HCT116 (cell line): ENCODE measurements around the gene FADD. TPM values are rescaled to one million over a fixed set of nuclear protein-coding genes. Genes with fewer than 3 reads are reported as not detected.

Source experiments
- ATAC-seq: fragments of 200-7000 bp; cut with Tn5 transposase; 2 replicates; pipeline ENCODE4 v1.9.1; 2020; ENCODE audit warnings: mild to moderate bottlenecking, moderate library complexity
- BruUV-seq: library from RNA; stranded (reverse); fragments of 400-500 nt; replicated peaks from 2 replicates; lab custom pipeline; 2021; lab: Mats Ljungman, UMichigan
- CTCF ChIA-PET: fragments of 300-600 bp; sonication (Branson Sonifier 250); formaldehyde crosslinking; loops from one replicate; lab custom pipeline; 2021; ENCODE audit warnings: antibody characterized with exemption; lab: Charles Lee
- POLR2A ChIA-PET: fragments of 300-600, 350-600 bp; sonication (Branson Sonifier 250); formaldehyde crosslinking; loops from one replicate; lab custom pipeline; 2021; ENCODE audit warnings: antibody characterized with exemption; lab: Charles Lee
- RAD21 ChIA-PET, 2 experiments: fragments of 300-600 bp; sonication (Branson Sonifier 250); formaldehyde crosslinking; loops; one replicate each; lab custom pipeline; 2023; ENCODE audit warnings: low total read pairs in 2 of 2; ENCODE audit not compliant: uncharacterized antibody in 2 of 2, unreplicated experiment in 2 of 2, low non-redundant PET in 1 of 2; lab: Charles Lee
- DNase-seq: peaks from one replicate; pipeline ENCODE4 v3.0.0-alpha.2; 2010; ENCODE audit warnings: low read depth, low spot score
- H2AFZ ChIP-seq: fragments of 200-600 bp; shearing (Covaris generic), sonication (generic); 2 replicates; pipeline ENCODE4 v1.6.1; 2017; ENCODE audit warnings: low read depth, mixed run types, mixed read lengths, antibody characterized with exemption, low read length; ENCODE audit not compliant: poor library complexity, severe bottlenecking
- H3K27ac ChIP-seq: 2 replicates; pipeline ENCODE4 v1.5.1; 2012; ENCODE audit warnings: low read depth, low read length
- H3K27me3 ChIP-seq: fragments of 200-600 bp; sonication (generic); 2 replicates; pipeline ENCODE4 v1.6.1; 2016; ENCODE audit warnings: mixed run types, low read length, mixed read lengths; ENCODE audit not compliant: insufficient read depth
- H3K36me3 ChIP-seq, 2 experiments: fragments of 200-500 bp in 1 of 2; fragments of 200-600 bp in 1 of 2; sonication (Bioruptor generic) in 1 of 2; sonication (generic) in 1 of 2; 2 replicates each; pipeline versions ENCODE4 v1.5.1 to v1.6.1; 2014 to 2016; ENCODE audit warnings: low read length in 2 of 2, inconsistent platforms in 1 of 2, mixed read lengths in 1 of 2, mixed run types in 1 of 2; ENCODE audit not compliant: insufficient read depth in 2 of 2, control insufficient read depth in 1 of 2
- H3K4me1 ChIP-seq, 2 experiments: fragments of 200-600 bp in 1 of 2; sonication (generic) in 1 of 2; 2 replicates each; pipeline versions ENCODE4 v1.5.1 to v1.6.1; 2012 to 2017; ENCODE audit warnings: low read length in 2 of 2, inconsistent platforms in 1 of 2, mild to moderate bottlenecking in 1 of 2, mixed read lengths in 1 of 2, mixed run types in 1 of 2, moderate library complexity in 1 of 2; ENCODE audit not compliant: insufficient read depth in 2 of 2, control insufficient read depth in 1 of 2
- H3K4me2 ChIP-seq: fragments of 200-600 bp; sonication (generic); 2 replicates; pipeline ENCODE4 v1.6.1; 2017; ENCODE audit warnings: mixed run types, low read length, mixed read lengths
- H3K4me3 ChIP-seq, 2 experiments: fragments of 200-600 bp in 1 of 2; sonication (generic) in 1 of 2; replicated peaks in 1 of 2; 2 replicates each; pipeline ENCODE4 v1.5.1; 2011 to 2016; ENCODE audit warnings: low read length in 2 of 2, control low read depth in 1 of 2, low read depth in 1 of 2, mild to moderate bottlenecking in 1 of 2, mixed read lengths in 1 of 2, mixed run types in 1 of 2
- H3K79me2 ChIP-seq: fragments of 200-600 bp; sonication (generic); 2 replicates; pipeline ENCODE4 v1.6.1; 2017; ENCODE audit warnings: mild to moderate bottlenecking, mixed run types, low read length, moderate library complexity, mixed read lengths; ENCODE audit not compliant: insufficient read depth
- H3K9ac ChIP-seq: fragments of 200-600 bp; sonication (generic); 2 replicates; pipeline ENCODE4 v1.6.1; 2016; ENCODE audit warnings: low read length, mixed read lengths
- H3K9me2 ChIP-seq: fragments of 200-600 bp; sonication (generic), shearing (Covaris generic); 2 replicates; pipeline ENCODE4 v1.6.1; 2017; ENCODE audit warnings: mixed run types, mild to moderate bottlenecking, moderate library complexity; ENCODE audit not compliant: insufficient read depth
- H3K9me3 ChIP-seq, 2 experiments: fragments of 200-500 bp in 1 of 2; fragments of 200-600 bp in 1 of 2; sonication (Bioruptor generic) in 1 of 2; sonication (generic) in 1 of 2; 2 replicates each; pipeline ENCODE4 v1.6.1; 2014 to 2017; ENCODE audit warnings: low read length in 2 of 2, mixed read lengths in 2 of 2, inconsistent platforms in 1 of 2, low read depth in 1 of 2, mild to moderate bottlenecking in 1 of 2, mixed run types in 1 of 2, moderate library complexity in 1 of 2; ENCODE audit not compliant: control insufficient read depth in 1 of 2, insufficient read depth in 1 of 2
- H4K20me1 ChIP-seq: fragments of 200-600 bp; sonication (generic), shearing (Covaris generic); 2 replicates; pipeline ENCODE4 v1.6.1; 2017; ENCODE audit warnings: mixed run types, mild to moderate bottlenecking, moderate library complexity; ENCODE audit not compliant: insufficient read depth
- CEBPB ChIP-seq: IDR thresholded peaks from 2 replicates; pipeline ENCODE4 v1.6.1; 2012; ENCODE audit warnings: low read depth
- ELF1 ChIP-seq: IDR thresholded peaks from 2 replicates; pipeline ENCODE4 v1.6.1; 2012; ENCODE audit warnings: low read depth, borderline replicate concordance
- FOSL1 ChIP-seq: IDR thresholded peaks from 2 replicates; pipeline ENCODE4 v1.6.1; 2012; ENCODE audit warnings: low read depth
- JUND ChIP-seq: IDR thresholded peaks from 2 replicates; pipeline ENCODE4 v1.6.1; 2012
- MAX ChIP-seq: IDR thresholded peaks from 2 replicates; pipeline ENCODE4 v1.6.1; 2012
- POLR2A ChIP-seq: IDR thresholded peaks from 2 replicates; pipeline ENCODE4 v1.7.0; 2011; ENCODE audit warnings: borderline replicate concordance; ENCODE audit not compliant: insufficient read depth, insufficient read length; ENCODE audit errors: extremely low read depth
- RAD21 ChIP-seq: IDR thresholded peaks from 2 replicates; pipeline ENCODE4 v1.6.1; 2012; ENCODE audit warnings: low read depth, mild to moderate bottlenecking
- SP1 ChIP-seq: IDR thresholded peaks from 2 replicates; pipeline ENCODE4 v1.6.1; 2012; ENCODE audit warnings: low read depth
- TCF7L2 ChIP-seq: IDR thresholded peaks from 2 replicates; pipeline ENCODE4 v1.7.0; 2011; ENCODE audit warnings: borderline replicate concordance, inconsistent platforms; ENCODE audit not compliant: insufficient read depth, insufficient read length; ENCODE audit errors: extremely low read depth
- ZFX ChIP-seq: fragments of 450-650 bp; IDR thresholded peaks from 2 replicates; pipeline ENCODE4 v1.6.1; 2017
- ZNF274 ChIP-seq: fragments of 200-500 bp; sonication (Bioruptor generic); IDR thresholded peaks from 2 replicates; pipeline ENCODE4 v1.6.1; 2014; ENCODE audit warnings: mild to moderate bottlenecking, low read depth, low read length, inconsistent platforms
- intact Hi-C: fragments of 100-400 bp; cut with micrococcal nuclease; formaldehyde crosslinking; loops from 2 replicates; pipeline ENCODE4 v1.10.0; 2022
- total RNA-seq: library from RNA; stranded (reverse); gene quantifications from one replicate; pipeline ENCODE4 v1.2.1, GENCODE V29; 2021; ENCODE audit not compliant: unreplicated experiment

Gene FADD
- total RNA-seq, 1 experiment from 2014 or later = 26.7 TPM

- ChIA-PET CTCF (no interaction called here), POLR2A (no interaction called here), RAD21 (interaction anchor here in 1 of 2 experiments (0.6 kb wide), 1 partner anchor 542 kb away, joined by 6 read pairs; no protein-coding TSS in a partner anchor)
- H3K9me2 ChIP-seq = no peaks in the 10 kb centered on the region
- ATAC-seq = no peak
- no peak overlapping the region for H3K4me2 ChIP-seq
- DNase-seq = no peak
- intact Hi-C loops = no loop called here
- H3K79me2 ChIP-seq = no peaks in the 10 kb centered on the region
- H3K4me1 ChIP-seq = peaks cover 0 to 4% of the 10 kb centered on the region in 2 experiments; a peak in 2 of 4 replicates
- H3K9ac ChIP-seq = no peak overlapping the region
- H3K4me3 ChIP-seq = no peak overlapping the region
- H4K20me1 ChIP-seq = no peaks in the 10 kb centered on the region
- H3K9me3 ChIP-seq = no peaks in the 10 kb centered on the region
- no peaks in the 10 kb centered on the region for H3K27me3 ChIP-seq
- BruUV-seq = no TSS peak
- H3K36me3 ChIP-seq = no peaks in the 10 kb centered on the region; a peak in 1 of 4 replicates
- no peak overlapping the region for H3K27ac ChIP-seq
- TF ChIP-seq FOSL1 (no peak), JUND (no peak), ZFX (no peak), POLR2A (no peak), SP1 (no peak), MAX (no peak), TCF7L2 (no peak), ELF1 (no peak), RAD21 (no peak), CEBPB (no peak)
- TF ChIP-seq, all 23 proteins: peak for 0
- no peak overlapping the region for H2AFZ ChIP-seq
Measured at GRCh38 chr11:70186420-70186819, 16.7 kb upstream of the FADD start.

DNA sequence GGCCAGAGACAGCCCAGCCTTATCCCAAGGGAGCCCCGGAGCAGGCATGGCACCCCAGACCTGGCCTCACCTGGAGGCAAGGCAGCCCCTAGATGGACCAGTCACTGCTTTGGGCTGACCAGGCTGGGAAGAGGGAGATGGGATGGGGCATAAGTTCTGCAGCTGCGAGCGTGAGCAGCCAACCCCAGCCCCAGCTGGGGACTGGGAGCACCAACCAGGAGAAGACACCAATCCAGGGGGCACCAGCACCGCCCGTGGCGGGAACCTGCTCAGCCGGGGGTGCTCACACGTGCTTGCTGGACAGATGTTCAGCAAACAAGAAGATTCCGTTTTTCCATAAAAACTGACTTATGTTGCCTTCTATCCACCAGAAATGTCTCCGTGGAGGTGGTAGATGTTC lies 16.2 kb upstream of the FADD start:
- CTCF ChIA-PET = no interaction called here
- no peak for ATAC-seq
- no TSS peak for BruUV-seq

More for the DNA sequence above, 16.2 kb upstream of the FADD start:
- Histone ChIP-seq H2AFZ (no peak overlapping the region), H3K27me3 (no peaks in the 10 kb centered on the region), H3K4me2 (no peak overlapping the region), H3K4me3 (no peak overlapping the region), H3K9me2 (no peaks in the 10 kb centered on the region), H3K79me2 (no peaks in the 10 kb centered on the region), H3K27ac (no peak overlapping the region), H3K4me1 (peaks cover 0 to 9% of the 10 kb centered on the region in 2 experiments; a peak in 2 of 4 replicates), H3K9ac (no peak overlapping the region), H3K36me3 (no peaks in the 10 kb centered on the region), H3K9me3 (no peaks in the 10 kb centered on the region), H4K20me1 (no peaks in the 10 kb centered on the region)
- ChIA-PET RAD21 (no interaction called here), POLR2A (no interaction called here)
- intact Hi-C loops = no loop called here
- no peak for DNase-seq
- TF ChIP-seq ZNF274 = no peak
